GM23338 (cell line): ENCODE results near the gene MAPK1. TPM values are rescaled to one million over a fixed set of nuclear protein-coding genes. Genes with fewer than 3 reads are reported as not detected.

Experiments used
- ATAC-seq: fragments of 200-7000 bp; cut with Tn5 transposase; 3 replicates; pipeline ENCODE4 v1.9.1; 2020
- DNase-seq: peaks from one replicate; pipeline ENCODE4 v3.0.0-alpha.2; 2015; ENCODE audit warnings: low spot score
- H2AFZ ChIP-seq: fragments of 200-600 bp; sonication (generic); 2 replicates; pipeline ENCODE4 v1.8.0; 2016; ENCODE audit warnings: antibody characterized with exemption, mild to moderate bottlenecking, moderate library complexity
- H3F3A ChIP-seq: fragments of 200-600 bp; sonication (generic); replicated peaks from 2 replicates; pipeline ENCODE4 v1.8.0; 2017; ENCODE audit warnings: antibody characterized with exemption, mixed run types, low read depth
- H3K27ac ChIP-seq: fragments of 200-600 bp; sonication (generic); 2 replicates; pipeline ENCODE4 v1.6.1; 2016; ENCODE audit warnings: low read depth
- H3K27me3 ChIP-seq: fragments of 200-600 bp; sonication (generic); 2 replicates; pipeline ENCODE4 v1.8.0; 2016; ENCODE audit warnings: mild to moderate bottlenecking, mixed run types, moderate library complexity; ENCODE audit not compliant: insufficient read depth
- H3K36me3 ChIP-seq: fragments of 200-600 bp; sonication (generic); 2 replicates; pipeline ENCODE4 v1.8.0; 2016; ENCODE audit warnings: mild to moderate bottlenecking; ENCODE audit not compliant: insufficient read depth
- H3K4me1 ChIP-seq: fragments of 200-600 bp; sonication (generic); 2 replicates; pipeline ENCODE4 v1.8.0; 2016; ENCODE audit warnings: mild to moderate bottlenecking, moderate library complexity; ENCODE audit not compliant: insufficient read depth
- H3K4me2 ChIP-seq: fragments of 200-600 bp; sonication (generic); 2 replicates; pipeline ENCODE4 v1.7.1; 2017; ENCODE audit warnings: mixed run types
- H3K4me3 ChIP-seq: fragments of 200-600 bp; sonication (generic); 2 replicates; pipeline ENCODE4 v1.6.1; 2016; ENCODE audit warnings: mixed run types
- H3K79me2 ChIP-seq: fragments of 200-600 bp; sonication (generic); replicated peaks from 2 replicates; pipeline ENCODE4 v1.8.0; 2017; ENCODE audit warnings: mild to moderate bottlenecking; ENCODE audit not compliant: insufficient read depth
- H3K9me2 ChIP-seq: fragments of 200-600 bp; sonication (generic); 2 replicates; pipeline ENCODE4 v1.8.0; 2017; ENCODE audit not compliant: insufficient read depth
- H4K20me1 ChIP-seq: fragments of 200-600 bp; sonication (generic); replicated peaks from 2 replicates; pipeline ENCODE4 v1.8.0; 2017; ENCODE audit warnings: mild to moderate bottlenecking; ENCODE audit not compliant: insufficient read depth
- H3K27ac Mint-ChIP-seq: 2 replicates; pipeline ENCODE4 v1.8.0; 2020; ENCODE audit warnings: inconsistent platforms, mild to moderate bottlenecking, moderate library complexity, mixed read lengths
- H3K27me3 Mint-ChIP-seq: 3 replicates; pipeline ENCODE4 v1.8.0; 2022; ENCODE audit warnings: low read depth, mild to moderate bottlenecking, moderate library complexity, mixed read lengths, inconsistent platforms; ENCODE audit not compliant: insufficient read depth, poor library complexity
- H3K36me3 Mint-ChIP-seq: 3 replicates; pipeline ENCODE4 v1.8.0; 2021; ENCODE audit warnings: low read depth, mild to moderate bottlenecking, inconsistent platforms, moderate library complexity, mixed read lengths
- H3K4me1 Mint-ChIP-seq: 3 replicates; pipeline ENCODE4 v1.8.0; 2020; ENCODE audit warnings: mild to moderate bottlenecking, inconsistent platforms, mixed read lengths
- H3K4me3 Mint-ChIP-seq: 3 replicates; pipeline ENCODE4 v1.8.0; 2021; ENCODE audit warnings: moderate library complexity, mild to moderate bottlenecking, inconsistent platforms, mixed read lengths
- H3K9me3 Mint-ChIP-seq: 3 replicates; pipeline ENCODE4 v1.8.0; 2020; ENCODE audit warnings: moderate library complexity, mild to moderate bottlenecking, inconsistent platforms, mixed read lengths
- CREB1 ChIP-seq: fragments of 250-450 bp; sonication (Bioruptor Pico); IDR thresholded peaks from 2 replicates; pipeline ENCODE4 v1.5.0; 2020; ENCODE audit warnings: low read depth, mild to moderate bottlenecking, moderate library complexity
- CTCF ChIP-seq, 2 experiments: fragments of 200-600 bp in 1 of 2; sonication (generic) in 1 of 2; conservative IDR thresholded peaks; 2 replicates each; pipeline versions ENCODE4 v1.5.1 to v1.6.1; 2016 to 2017; ENCODE audit warnings: antibody characterized with exemption in 2 of 2, low read depth in 2 of 2, mild to moderate bottlenecking in 2 of 2, moderate library complexity in 1 of 2
- EZH2phosphoT487 ChIP-seq: fragments of 200-600 bp; sonication (generic); IDR thresholded peaks from one replicate; pipeline ENCODE4 v1.8.1; 2018; ENCODE audit warnings: antibody characterized with exemption; ENCODE audit not compliant: unreplicated experiment
- JUNB ChIP-seq: IDR thresholded peaks from one replicate; pipeline ENCODE4 v1.6.1; 2016; ENCODE audit warnings: antibody characterized with exemption; ENCODE audit not compliant: unreplicated experiment
- STAT1 ChIP-seq: IDR thresholded peaks from one replicate; pipeline ENCODE4 v1.6.1; 2016; ENCODE audit warnings: antibody characterized with exemption; ENCODE audit not compliant: unreplicated experiment
- ZNF114 ChIP-seq: fragments of 250-450 bp; sonication (Bioruptor Pico); IDR thresholded peaks from 2 replicates; pipeline ENCODE4 v1.5.0; 2020; ENCODE audit warnings: mild to moderate bottlenecking, moderate library complexity
- ZNF462 ChIP-seq: fragments of 250-450 bp; sonication (Bioruptor Pico); IDR thresholded peaks from 2 replicates; pipeline ENCODE4 v1.5.0; 2020; ENCODE audit warnings: mild to moderate bottlenecking, moderate library complexity
- polyA plus RNA-seq: library from polyadenylated mRNA; unstranded; fragments of >200 nt; fragmentation: Nextera tagmentation; extraction: Ambion mirVana; gene quantifications from 2 replicates; pipeline ENCODE4 v1.2.1, GENCODE V29; 2016
- total RNA-seq: library from RNA; depleted of rRNA; stranded (reverse); fragments of >200 nt; shearing (Covaris generic); gene quantifications from 2 replicates; pipeline ENCODE4 v1.2.3, GENCODE V29; 2014
- TF ChIP-seq, protein P1 (sequence below): IDR thresholded peaks from one replicate; pipeline ENCODE4 v1.6.1; 2018; ENCODE audit warnings: antibody characterized with exemption; ENCODE audit not compliant: unreplicated experiment

Gene MAPK1
- total and polyA plus RNA-seq, 2 experiments from 2014 or later = 17.4 to 77.5 TPM

DNA sequence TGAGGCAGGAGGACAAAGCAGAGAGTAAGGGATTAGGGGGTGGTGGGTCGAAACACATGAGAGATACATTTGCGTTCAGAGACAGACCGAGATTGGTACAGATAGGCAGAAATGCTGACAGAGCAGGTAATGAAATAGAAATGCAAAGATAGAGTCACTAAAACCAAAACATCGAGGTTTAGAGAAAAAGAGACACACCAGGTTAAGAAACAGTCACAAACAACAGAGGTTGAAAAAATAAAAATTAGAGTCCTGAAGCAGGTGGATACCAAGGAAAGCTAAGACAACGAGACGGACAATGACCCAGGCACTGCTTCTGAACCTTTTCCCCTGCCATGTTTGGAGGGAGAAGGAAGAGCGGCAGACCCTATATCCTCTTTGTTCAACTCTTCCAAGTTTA lies 1.2 kb upstream of the MAPK1 start:
- Histone ChIP-seq H3K4me1 (peaks cover 30% of the 10 kb centered on the region), H3K79me2 (peaks cover 33% of the 10 kb centered on the region), H3K9me2 (no peaks in the 10 kb centered on the region), H2AFZ (no peak overlapping the region), H3K4me3 (peak overlapping the region; percentile 93), H4K20me1 (peaks cover 29% of the 10 kb centered on the region), H3K36me3 (no peaks in the 10 kb centered on the region), H3K27ac (no peak overlapping the region), H3F3A (peaks cover 10% of the 10 kb centered on the region; the same call in 1 of the 2 replicates), H3K4me2 (peak overlapping the region; percentile 77), H3K27me3 (no peaks in the 10 kb centered on the region)
- no peaks in the 10 kb centered on the region; the same call in 1 of the 3 replicates for H3K36me3 Mint-ChIP-seq
- H3K27ac Mint-ChIP-seq = no peak overlapping the region
- peaks cover 7% of the 10 kb centered on the region for H3K27me3 Mint-ChIP-seq
- peaks cover 28% of the 10 kb centered on the region for H3K4me1 Mint-ChIP-seq
- peaks cover 3% of the 10 kb centered on the region; the same call in 2 of the 3 replicates for H3K9me3 Mint-ChIP-seq
- H3K4me3 Mint-ChIP-seq = peak overlapping the region; percentile 70
- ATAC-seq = no peak
- no peak for DNase-seq
- no peak for TF ChIP-seq JUNB
- TF ChIP-seq CREB1 (CRISPR knock-in tag) = no peak
- TF ChIP-seq CTCF (conservative IDR thresholded peaks at IDR 0.05; ENCODE audit: low read depth in 2 of 2) = no peak
- TF ChIP-seq ZNF114 (CRISPR knock-in tag) = no peak

DNA sequence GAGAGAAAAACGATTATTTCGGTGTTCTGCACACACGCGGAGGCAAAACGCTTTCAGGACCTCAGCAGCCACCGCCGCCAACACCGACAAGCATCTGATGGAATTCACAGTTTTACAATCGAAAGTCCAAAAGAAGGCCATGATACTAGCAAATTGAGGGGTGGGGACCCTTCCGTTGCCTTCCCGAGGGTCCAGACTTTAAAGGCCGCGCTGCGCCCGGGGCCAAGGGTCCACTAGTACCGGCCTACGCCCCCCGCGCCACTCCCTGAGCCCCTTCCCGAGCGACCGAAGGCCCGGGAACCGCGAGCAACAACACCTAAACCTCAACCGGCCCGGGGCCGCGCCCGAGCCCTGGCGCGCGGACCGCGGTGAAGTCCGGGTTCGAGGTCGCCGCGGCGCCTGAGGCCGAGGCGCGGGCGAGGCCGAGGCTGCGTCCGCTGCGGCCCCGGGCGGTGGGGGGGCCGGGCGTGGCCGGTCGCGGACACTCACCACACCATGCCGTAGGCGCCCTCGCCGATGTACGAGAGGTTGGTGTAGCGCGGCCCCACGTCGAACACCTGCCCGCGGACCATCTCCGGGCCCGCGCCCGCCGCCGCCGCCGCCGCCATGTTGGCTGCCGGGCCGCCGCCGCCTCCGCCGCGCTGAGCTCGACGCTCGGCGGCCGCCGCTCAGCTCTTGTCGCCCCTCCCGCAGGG lies 465 bp downstream of the MAPK1 start:
- H3K4me1 ChIP-seq = peaks cover 34% of the 10 kb centered on the region
- H3K4me2 ChIP-seq = peak overlapping the region; percentile 100
- no peaks in the 10 kb centered on the region; the same call in 1 of the 3 replicates for H3K36me3 Mint-ChIP-seq
- H3F3A ChIP-seq = peaks cover 10% of the 10 kb centered on the region; the same call in 1 of the 2 replicates
- peaks cover 46% of the 10 kb centered on the region for H4K20me1 ChIP-seq
- peak overlapping the region; percentile 94 for H3K4me3 Mint-ChIP-seq
- H3K9me3 Mint-ChIP-seq = peaks cover 3% of the 10 kb centered on the region; the same call in 2 of the 3 replicates
- H3K9me2 ChIP-seq = no peaks in the 10 kb centered on the region
- peaks cover 7% of the 10 kb centered on the region for H3K27me3 Mint-ChIP-seq
- no peaks in the 10 kb centered on the region for H3K36me3 ChIP-seq
- H3K27me3 ChIP-seq = no peaks in the 10 kb centered on the region
- ATAC-seq = peak; percentile 9; the same call in 2 of the 3 replicates
- H3K4me3 ChIP-seq = peak overlapping the region; percentile 93
- DNase-seq = peak; percentile 44
- no peak overlapping the region for H3K27ac ChIP-seq
- peaks cover 36% of the 10 kb centered on the region for H3K4me1 Mint-ChIP-seq
- no peak overlapping the region for H3K27ac Mint-ChIP-seq
- H3K79me2 ChIP-seq = peaks cover 50% of the 10 kb centered on the region
- H2AFZ ChIP-seq = 0 out of 2 replicates have a peak overlapping the region, but pooled peaks have one; percentile 40
- no peak for TF ChIP-seq CREB1 (CRISPR knock-in tag)
- TF ChIP-seq, protein P1, sequence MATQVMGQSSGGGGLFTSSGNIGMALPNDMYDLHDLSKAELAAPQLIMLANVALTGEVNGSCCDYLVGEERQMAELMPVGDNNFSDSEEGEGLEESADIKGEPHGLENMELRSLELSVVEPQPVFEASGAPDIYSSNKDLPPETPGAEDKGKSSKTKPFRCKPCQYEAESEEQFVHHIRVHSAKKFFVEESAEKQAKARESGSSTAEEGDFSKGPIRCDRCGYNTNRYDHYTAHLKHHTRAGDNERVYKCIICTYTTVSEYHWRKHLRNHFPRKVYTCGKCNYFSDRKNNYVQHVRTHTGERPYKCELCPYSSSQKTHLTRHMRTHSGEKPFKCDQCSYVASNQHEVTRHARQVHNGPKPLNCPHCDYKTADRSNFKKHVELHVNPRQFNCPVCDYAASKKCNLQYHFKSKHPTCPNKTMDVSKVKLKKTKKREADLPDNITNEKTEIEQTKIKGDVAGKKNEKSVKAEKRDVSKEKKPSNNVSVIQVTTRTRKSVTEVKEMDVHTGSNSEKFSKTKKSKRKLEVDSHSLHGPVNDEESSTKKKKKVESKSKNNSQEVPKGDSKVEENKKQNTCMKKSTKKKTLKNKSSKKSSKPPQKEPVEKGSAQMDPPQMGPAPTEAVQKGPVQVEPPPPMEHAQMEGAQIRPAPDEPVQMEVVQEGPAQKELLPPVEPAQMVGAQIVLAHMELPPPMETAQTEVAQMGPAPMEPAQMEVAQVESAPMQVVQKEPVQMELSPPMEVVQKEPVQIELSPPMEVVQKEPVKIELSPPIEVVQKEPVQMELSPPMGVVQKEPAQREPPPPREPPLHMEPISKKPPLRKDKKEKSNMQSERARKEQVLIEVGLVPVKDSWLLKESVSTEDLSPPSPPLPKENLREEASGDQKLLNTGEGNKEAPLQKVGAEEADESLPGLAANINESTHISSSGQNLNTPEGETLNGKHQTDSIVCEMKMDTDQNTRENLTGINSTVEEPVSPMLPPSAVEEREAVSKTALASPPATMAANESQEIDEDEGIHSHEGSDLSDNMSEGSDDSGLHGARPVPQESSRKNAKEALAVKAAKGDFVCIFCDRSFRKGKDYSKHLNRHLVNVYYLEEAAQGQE = no peak
- no peak for TF ChIP-seq JUNB
- no peak for TF ChIP-seq STAT1
- no peak for TF ChIP-seq ZNF114 (CRISPR knock-in tag)
- no peak for TF ChIP-seq EZH2phosphoT487
- TF ChIP-seq ZNF462 = no peak
